Measurements from ENCODE around the gene IL11RA.

The IL11RA gene

GRCh38 chr9:34623374-34624235 is 28.4 kb upstream of the IL11RA start:
- TF ChIP-seq GATA2 (IDR thresholded peaks at IDR 0.05; ENCODE audit: low read depth, low read length) (no peak), GATA3 (IDR thresholded peaks at IDR 0.05; ENCODE audit: low read depth, low read length) (no peak)

- no peak for TF ChIP-seq GATA2 (IDR thresholded peaks at IDR 0.05; ENCODE audit: low read depth, low read length)
- no peak for TF ChIP-seq GATA3 (IDR thresholded peaks at IDR 0.05; ENCODE audit: low read depth, low read length)
Observed at GRCh38 chr9:34624475-34625185, 27.4 kb upstream of the IL11RA start.

- TF ChIP-seq GATA2 (IDR thresholded peaks at IDR 0.05; ENCODE audit: low read depth, low read length) (no peak), GATA3 (IDR thresholded peaks at IDR 0.05; ENCODE audit: low read depth, low read length) (no peak)
Observed at GRCh38 chr9:34625186-34625486, 26.8 kb upstream of the IL11RA start.

GRCh38 chr9:34627716-34628655 is 24.0 kb upstream of the IL11RA start:
- no peak for TF ChIP-seq GATA3 (IDR thresholded peaks at IDR 0.05; ENCODE audit: low read depth, low read length)
- no peak for TF ChIP-seq GATA2 (IDR thresholded peaks at IDR 0.05; ENCODE audit: low read depth, low read length)

GRCh38 chr9:34628656-34629490 is 23.1 kb upstream of the IL11RA start, which contains the start of gene ARID3C:
Gene ARID3C, minus strand, starts transcription at chr9:34629066. Its CDS starts 1,052 bp downstream, at chr9:34628014.
- TF ChIP-seq GATA2 (IDR thresholded peaks at IDR 0.05; ENCODE audit: low read depth, low read length) (no peak), GATA3 (IDR thresholded peaks at IDR 0.05; ENCODE audit: low read depth, low read length) (no peak)

- TF ChIP-seq GATA2 (IDR thresholded peaks at IDR 0.05; ENCODE audit: low read depth, low read length) (no peak), GATA3 (IDR thresholded peaks at IDR 0.05; ENCODE audit: low read depth, low read length) (no peak)
Observed at GRCh38 chr9:34629491-34629808, 22.5 kb upstream of the IL11RA start.

- TF ChIP-seq GATA3 (IDR thresholded peaks at IDR 0.05; ENCODE audit: low read depth, low read length) (no peak), GATA2 (IDR thresholded peaks at IDR 0.05; ENCODE audit: low read depth, low read length) (no peak)
Observed at GRCh38 chr9:34630402-34631154, 21.4 kb upstream of the IL11RA start.

GRCh38 chr9:34633166-34633565 is 18.8 kb upstream of the IL11RA start:
- TF ChIP-seq GATA3 (IDR thresholded peaks at IDR 0.05; ENCODE audit: low read depth, low read length) (no peak), GATA2 (IDR thresholded peaks at IDR 0.05; ENCODE audit: low read depth, low read length) (no peak)

- TF ChIP-seq GATA3 (IDR thresholded peaks at IDR 0.05; ENCODE audit: low read depth, low read length) (no peak), GATA2 (IDR thresholded peaks at IDR 0.05; ENCODE audit: low read depth, low read length) (no peak)
Observed at GRCh38 chr9:34633851-34634550, 18.0 kb upstream of the IL11RA start.

GRCh38 chr9:34634551-34635248 is 17.3 kb upstream of the IL11RA start:
- TF ChIP-seq GATA2 (IDR thresholded peaks at IDR 0.05; ENCODE audit: low read depth, low read length), result no peak
- TF ChIP-seq GATA3 (IDR thresholded peaks at IDR 0.05; ENCODE audit: low read depth, low read length), result no peak

GRCh38 chr9:34635556-34635955 is 16.4 kb upstream of the IL11RA start:
- no peak for TF ChIP-seq GATA3 (IDR thresholded peaks at IDR 0.05; ENCODE audit: low read depth, low read length)
- no peak for TF ChIP-seq GATA2 (IDR thresholded peaks at IDR 0.05; ENCODE audit: low read depth, low read length)
